HepG2 (cell line): ENCODE measurements around the gene PRKCG. TPM values are rescaled to one million over a fixed set of nuclear protein-coding genes. Genes with fewer than 3 reads are reported as not detected.

Source experiments
- CBX2 ChIP-seq, 2 experiments: fragments of 200-600 bp in 1 of 2; sonication (generic); formaldehyde crosslinking in 1 of 2; IDR thresholded peaks; 2 replicates each; pipeline versions ENCODE4 v1.7.0 to v1.8.1; 2018 to 2022; ENCODE audit warnings: low read depth in 2 of 2, low read length in 1 of 2, mild to moderate bottlenecking in 1 of 2, missing genetic modification reagents in 1 of 2
- CREB1 ChIP-seq, 2 experiments: fragments of 450-650 bp in 1 of 2; IDR thresholded peaks; 2 replicates each; pipeline ENCODE4 v1.6.1; 2016 to 2017; ENCODE audit warnings: control low read depth in 1 of 2, mild to moderate bottlenecking in 1 of 2, missing compliant biosample characterization in 1 of 2, missing genetic modification characterization in 1 of 2
- PRPF4 ChIP-seq: fragments of 200-400 bp; formaldehyde crosslinking; IDR thresholded peaks from 2 replicates; pipeline ENCODE4 v1.6.1; 2016; ENCODE audit warnings: low read length, low read depth; ENCODE audit not compliant: poor library complexity, severe bottlenecking
- SOX5 ChIP-seq: IDR thresholded peaks from 2 replicates; pipeline ENCODE4 v1.6.1; 2016; ENCODE audit warnings: borderline replicate concordance
- TEAD3 ChIP-seq: optimal IDR thresholded peaks from 2 replicates; pipeline ENCODE3; 2016; ENCODE audit warnings: borderline replicate concordance
- THAP11 ChIP-seq: IDR thresholded peaks from 2 replicates; pipeline ENCODE4 v1.6.1; 2016; ENCODE audit warnings: missing biosample characterization, missing genetic modification reagents
- UBTF ChIP-seq: sonication (generic); formaldehyde crosslinking; IDR thresholded peaks from 2 replicates; pipeline ENCODE4 v1.4.0; 2020; ENCODE audit warnings: mild to moderate bottlenecking, missing genetic modification reagents
- ZHX2 ChIP-seq, 2 experiments: sonication (generic) in 1 of 2; formaldehyde crosslinking in 1 of 2; IDR thresholded peaks; 2 replicates each; pipeline versions ENCODE4 v1.6.1 to v1.9.0; 2014 to 2022; ENCODE audit warnings: antibody characterized with exemption in 1 of 2, borderline replicate concordance in 1 of 2, inconsistent platforms in 1 of 2, low read depth in 1 of 2, missing genetic modification reagents in 1 of 2
- ZNF20 ChIP-seq: sonication (generic); formaldehyde crosslinking; IDR thresholded peaks from 2 replicates; pipeline ENCODE4 v1.4.0; 2020; ENCODE audit warnings: mild to moderate bottlenecking, moderate library complexity, missing genetic modification reagents
- ZNF205 ChIP-seq: IDR thresholded peaks from 2 replicates; pipeline ENCODE4 v1.6.1; 2018; ENCODE audit warnings: missing biosample characterization, missing genetic modification reagents
- ZNF224 ChIP-seq: sonication (generic); formaldehyde crosslinking; IDR thresholded peaks from 2 replicates; pipeline ENCODE4 v1.5.0; 2020; ENCODE audit warnings: mild to moderate bottlenecking, missing genetic modification reagents
- ZNF232 ChIP-seq: sonication (generic); formaldehyde crosslinking; IDR thresholded peaks from 2 replicates; pipeline ENCODE4 v1.4.0; 2020; ENCODE audit warnings: missing genetic modification reagents, borderline replicate concordance
- ZNF251 ChIP-seq: sonication (generic); formaldehyde crosslinking; IDR thresholded peaks from 2 replicates; pipeline ENCODE4 v1.9.0; 2021; ENCODE audit warnings: mild to moderate bottlenecking, missing genetic modification reagents
- ZNF274 ChIP-seq: sonication (generic); formaldehyde crosslinking; IDR thresholded peaks from 2 replicates; pipeline ENCODE4 v1.5.1; 2020; ENCODE audit warnings: mild to moderate bottlenecking, missing genetic modification reagents
- ZNF280B ChIP-seq: sonication (generic); formaldehyde crosslinking; IDR thresholded peaks from 2 replicates; pipeline ENCODE4 v1.5.0; 2020; ENCODE audit warnings: missing genetic modification reagents, mild to moderate bottlenecking, borderline replicate concordance
- polyA plus RNA-seq, 8 experiments: library from polyadenylated mRNA; depleted of rRNA in 3 of 8; stranded (reverse) in 7 of 8; unstranded in 1 of 8; fragments of >200 nt; fragmentation: Illumina TruSeq in 4 of 8; extraction: Trizol in 4 of 8; gene quantifications; 2 replicates each; pipeline versions ENCODE4 v1.2.1 to v1.2.3, GENCODE V29; 2011 to 2016; ENCODE audit warnings: low read depth in 4 of 8, missing spikeins in 1 of 8, mixed read lengths in 1 of 8; ENCODE audit not compliant: insufficient read depth in 1 of 8
- total RNA-seq, 5 experiments: library from RNA; depleted of rRNA; stranded (reverse); fragments of >200 nt; fragmentation: Illumina TruSeq; extraction: Trizol; gene quantifications; 2 replicates each; pipeline ENCODE4 v1.2.3, GENCODE V29; 2016; ENCODE audit warnings: low read depth in 1 of 5
- TF ChIP-seq, protein P1 (sequence below): sonication (generic); formaldehyde crosslinking; IDR thresholded peaks from 2 replicates; pipeline ENCODE4 v1.4.0; 2020; ENCODE audit warnings: missing genetic modification reagents, borderline replicate concordance

PRKCG gene
- total and polyA plus RNA-seq, 2 of the 13 experiments (the other 11 are each of a cell fraction or from before 2014, with no cell fraction given), result 0.02 to 0.03 TPM

- TF ChIP-seq ZHX2 (IDR thresholded peaks at IDR 0.05; ENCODE audit: low read depth) (no peak), ZHX2 (CRISPR knock-in tag; IDR thresholded peaks at IDR 0.05; ENCODE audit: borderline replicate concordance) (no peak), CBX2 (IDR thresholded peaks at IDR 0.05; ENCODE audit: low read depth, low read length) (no peak), CBX2 (CRISPR knock-in tag; IDR thresholded peaks at IDR 0.05; ENCODE audit: low read depth) (no peak), ZNF251 (no peak), ZNF205 (CRISPR knock-in tag) (peak; percentile 63; the same call in 1 of the 2 replicates), SOX5 (CRISPR knock-in tag) (peak; percentile 83), TEAD3 (peak; percentile 98), PRPF4 (no peak), ZNF232 (CRISPR knock-in tag) (no peak), UBTF (CRISPR knock-in tag) (peak; percentile 44; the same call in 1 of the 2 replicates), ZNF224 (CRISPR knock-in tag) (no peak), ZNF280B (CRISPR knock-in tag) (no peak), CREB1 (IDR thresholded peaks at IDR 0.05) (peak; percentile 85), CREB1 (CRISPR knock-in tag; IDR thresholded peaks at IDR 0.05) (peak; percentile 77), THAP11 (CRISPR knock-in tag) (peak; percentile 81), ZNF274 (CRISPR knock-in tag) (no peak), ZNF20 (CRISPR knock-in tag) (no peak)
- TF ChIP-seq, protein P1, sequence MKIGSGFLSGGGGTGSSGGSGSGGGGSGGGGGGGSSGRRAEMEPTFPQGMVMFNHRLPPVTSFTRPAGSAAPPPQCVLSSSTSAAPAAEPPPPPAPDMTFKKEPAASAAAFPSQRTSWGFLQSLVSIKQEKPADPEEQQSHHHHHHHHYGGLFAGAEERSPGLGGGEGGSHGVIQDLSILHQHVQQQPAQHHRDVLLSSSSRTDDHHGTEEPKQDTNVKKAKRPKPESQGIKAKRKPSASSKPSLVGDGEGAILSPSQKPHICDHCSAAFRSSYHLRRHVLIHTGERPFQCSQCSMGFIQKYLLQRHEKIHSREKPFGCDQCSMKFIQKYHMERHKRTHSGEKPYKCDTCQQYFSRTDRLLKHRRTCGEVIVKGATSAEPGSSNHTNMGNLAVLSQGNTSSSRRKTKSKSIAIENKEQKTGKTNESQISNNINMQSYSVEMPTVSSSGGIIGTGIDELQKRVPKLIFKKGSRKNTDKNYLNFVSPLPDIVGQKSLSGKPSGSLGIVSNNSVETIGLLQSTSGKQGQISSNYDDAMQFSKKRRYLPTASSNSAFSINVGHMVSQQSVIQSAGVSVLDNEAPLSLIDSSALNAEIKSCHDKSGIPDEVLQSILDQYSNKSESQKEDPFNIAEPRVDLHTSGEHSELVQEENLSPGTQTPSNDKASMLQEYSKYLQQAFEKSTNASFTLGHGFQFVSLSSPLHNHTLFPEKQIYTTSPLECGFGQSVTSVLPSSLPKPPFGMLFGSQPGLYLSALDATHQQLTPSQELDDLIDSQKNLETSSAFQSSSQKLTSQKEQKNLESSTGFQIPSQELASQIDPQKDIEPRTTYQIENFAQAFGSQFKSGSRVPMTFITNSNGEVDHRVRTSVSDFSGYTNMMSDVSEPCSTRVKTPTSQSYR, result peak; percentile 78; the same call in 1 of the 2 replicates
Observed at GRCh38 chr19:53864308-53864836, 17.6 kb upstream of the PRKCG start (continued).
